Uterus (tissue), 4 donors: ENCODE results near the gene LIPI. TPM values are rescaled to one million over a fixed set of nuclear protein-coding genes. Genes with fewer than 3 reads are reported as not detected.

Experiments
- DNase-seq, 2 donors: peaks; one replicate each; pipeline ENCODE4 v3.0.0-alpha.2; 2019 to 2020
- H3K27ac ChIP-seq, 2 donors: fragments of 200-600 bp; sonication (generic); 1 replicate in 1 of 2; 2 replicates in 1 of 2; pipeline ENCODE4 v1.5.1; 2016 to 2018
- H3K27me3 ChIP-seq, 2 donors: fragments of 200-600 bp; sonication (generic); one replicate each; pipeline ENCODE4 v1.5.1; 2018 to 2019; ENCODE audit warnings: control low read depth in 1 of 2
- H3K36me3 ChIP-seq, 2 donors: fragments of 200-600 bp; sonication (generic); one replicate each; pipeline ENCODE4 v1.5.1; 2019; ENCODE audit warnings: control low read depth in 1 of 2
- H3K4me1 ChIP-seq, 2 donors: fragments of 200-600 bp; sonication (generic); one replicate each; pipeline ENCODE4 v1.5.1; 2018 to 2019; ENCODE audit warnings: control low read depth in 1 of 2
- H3K4me3 ChIP-seq, 2 donors: fragments of 200-600 bp; sonication (generic); 1 replicate in 1 of 2; 2 replicates in 1 of 2; pipeline ENCODE4 v1.5.1; 2018 to 2019; ENCODE audit warnings: mild to moderate bottlenecking in 1 of 2
- H3K9me3 ChIP-seq, 2 donors: fragments of 200-600 bp; sonication (generic); one replicate each; pipeline ENCODE4 v1.5.1; 2019; ENCODE audit warnings: control low read depth in 1 of 2
- POLR2A ChIP-seq, 2 donors: fragments of 450-650 bp; IDR thresholded peaks; one replicate each; pipeline ENCODE4 v1.6.1; 2016; ENCODE audit warnings: antibody characterized with exemption in 2 of 2, mild to moderate bottlenecking in 1 of 2, moderate library complexity in 1 of 2
- intact Hi-C: fragments of 100-400 bp; cut with DNase I; formaldehyde crosslinking; loops from one replicate; pipeline ENCODE4 v1.15.1; 2023; ENCODE audit warnings: low total_unique reads
- total RNA-seq, 4 donors: library from RNA; depleted of rRNA in 3 of 4; stranded (reverse); fragments of >200 nt in 3 of 4; gene quantifications; one replicate each; pipeline versions ENCODE4 v1.1.0 to v1.2.4, GENCODE V29; 2014 to 2023
- TF ChIP-seq, protein P1 (sequence below), 4 experiments: fragments of 200-600 bp in 2 of 4; fragments of 450-650 bp in 2 of 4; sonication (generic) in 2 of 4; IDR thresholded peaks; one replicate each; pipeline ENCODE4 v1.5.1; 2016 to 2019; ENCODE audit warnings: antibody characterized with exemption in 4 of 4, mild to moderate bottlenecking in 2 of 4, moderate library complexity in 1 of 4
- donor health status: DM: yes; HTN: yes; CAD: no.

Gene LIPI
- total RNA-seq, 4 donors from 2014 or later, result not detected

DNA sequence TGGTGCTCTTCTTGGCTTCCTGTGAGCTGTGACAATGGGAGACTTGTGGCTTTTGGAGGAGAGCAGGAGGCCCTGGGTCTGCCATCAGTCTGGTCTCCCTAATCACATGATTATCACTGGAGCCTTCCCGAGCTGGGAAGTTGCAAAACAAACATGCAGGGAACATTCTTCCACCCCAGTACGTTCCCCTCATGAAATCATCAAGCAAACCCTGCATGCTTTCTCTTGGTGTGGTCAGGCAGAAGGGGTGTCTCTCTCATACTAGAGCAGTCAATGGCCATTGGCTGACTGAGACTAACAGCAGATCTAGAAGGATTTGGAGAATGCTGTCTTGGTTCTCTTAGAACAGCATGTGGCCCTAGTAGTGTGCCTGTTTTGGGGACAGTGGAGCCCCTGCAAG is 111.2 kb downstream of the LIPI start:
- Histone ChIP-seq H3K4me1 (no peaks in the 10 kb centered on the region), H3K36me3 (no peaks in the 10 kb centered on the region)

GRCh38 chr21:14097881-14098499 is 112.8 kb downstream of the LIPI start:
- H3K4me1 ChIP-seq, result no peaks in the 10 kb centered on the region
- H3K9me3 ChIP-seq, result no peaks in the 10 kb centered on the region
- TF ChIP-seq, protein P1, sequence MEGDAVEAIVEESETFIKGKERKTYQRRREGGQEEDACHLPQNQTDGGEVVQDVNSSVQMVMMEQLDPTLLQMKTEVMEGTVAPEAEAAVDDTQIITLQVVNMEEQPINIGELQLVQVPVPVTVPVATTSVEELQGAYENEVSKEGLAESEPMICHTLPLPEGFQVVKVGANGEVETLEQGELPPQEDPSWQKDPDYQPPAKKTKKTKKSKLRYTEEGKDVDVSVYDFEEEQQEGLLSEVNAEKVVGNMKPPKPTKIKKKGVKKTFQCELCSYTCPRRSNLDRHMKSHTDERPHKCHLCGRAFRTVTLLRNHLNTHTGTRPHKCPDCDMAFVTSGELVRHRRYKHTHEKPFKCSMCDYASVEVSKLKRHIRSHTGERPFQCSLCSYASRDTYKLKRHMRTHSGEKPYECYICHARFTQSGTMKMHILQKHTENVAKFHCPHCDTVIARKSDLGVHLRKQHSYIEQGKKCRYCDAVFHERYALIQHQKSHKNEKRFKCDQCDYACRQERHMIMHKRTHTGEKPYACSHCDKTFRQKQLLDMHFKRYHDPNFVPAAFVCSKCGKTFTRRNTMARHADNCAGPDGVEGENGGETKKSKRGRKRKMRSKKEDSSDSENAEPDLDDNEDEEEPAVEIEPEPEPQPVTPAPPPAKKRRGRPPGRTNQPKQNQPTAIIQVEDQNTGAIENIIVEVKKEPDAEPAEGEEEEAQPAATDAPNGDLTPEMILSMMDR (IDR thresholded peaks at IDR 0.05), result no peak
- no peak for TF ChIP-seq POLR2A (IDR thresholded peaks at IDR 0.05)
- no peak for DNase-seq
- H3K27me3 ChIP-seq, result no peaks in the 10 kb centered on the region
- H3K4me3 ChIP-seq, result no peak overlapping the region
- intact Hi-C loops, result no loop called here
- H3K27ac ChIP-seq, result no peak overlapping the region
- no peaks in the 10 kb centered on the region for H3K36me3 ChIP-seq

More for the DNA sequence above, 111.2 kb downstream of the LIPI start:
- intact Hi-C loops, result no loop called here
- no peaks in the 10 kb centered on the region for H3K27me3 ChIP-seq
- no peak overlapping the region for H3K4me3 ChIP-seq
- H3K9me3 ChIP-seq, result no peaks in the 10 kb centered on the region
- DNase-seq, result no peak
- no peak overlapping the region for H3K27ac ChIP-seq
- TF ChIP-seq, protein P1 (IDR thresholded peaks at IDR 0.05), result no peak
- no peak for TF ChIP-seq POLR2A (IDR thresholded peaks at IDR 0.05)

DNA sequence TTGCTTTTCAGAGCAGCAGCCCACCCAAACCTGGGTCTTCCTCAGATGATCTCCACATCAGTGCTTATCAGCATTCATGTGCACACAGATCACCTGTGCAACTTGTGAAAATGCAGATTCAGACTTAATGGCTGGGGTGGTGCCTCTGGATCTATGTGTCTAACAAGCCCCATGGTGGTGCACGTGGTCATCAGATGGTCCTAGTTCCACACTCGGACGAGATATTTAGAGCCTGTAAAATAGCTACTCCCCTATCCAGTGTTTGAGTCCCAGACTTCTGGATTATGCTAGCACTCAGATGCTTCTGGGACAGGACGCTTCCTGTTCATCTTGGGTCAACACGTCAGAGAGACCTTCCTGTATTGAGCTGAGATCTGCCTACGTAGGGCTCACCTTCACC is 114.2 kb downstream of the LIPI start:
- no peak overlapping the region for H3K27ac ChIP-seq
- H3K36me3 ChIP-seq, result no peaks in the 10 kb centered on the region

DNA sequence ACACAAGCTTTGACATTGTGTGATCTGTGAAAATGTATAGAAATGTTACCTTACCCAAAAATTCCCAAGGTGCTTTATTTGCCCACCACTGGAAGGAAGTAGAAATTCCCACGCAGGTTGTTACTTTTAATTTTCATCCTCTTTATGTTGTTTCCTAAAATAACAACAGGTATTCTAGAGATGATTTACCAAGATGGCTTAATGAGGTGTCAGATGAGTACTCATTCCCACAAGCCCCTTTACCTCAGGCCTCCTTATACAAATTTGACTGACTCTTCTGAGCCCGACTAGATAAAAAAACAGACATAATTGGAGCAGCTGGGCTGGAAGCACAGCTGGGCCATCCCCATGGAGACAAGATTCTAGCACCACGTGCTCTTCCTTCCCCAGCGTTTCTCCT is 114.6 kb downstream of the LIPI start:
- Histone ChIP-seq H3K36me3 (no peaks in the 10 kb centered on the region), H3K27ac (no peak overlapping the region), H3K27me3 (no peaks in the 10 kb centered on the region), H3K4me3 (no peak overlapping the region), H3K9me3 (no peaks in the 10 kb centered on the region), H3K4me1 (no peaks in the 10 kb centered on the region)
- TF ChIP-seq, protein P1 (IDR thresholded peaks at IDR 0.05), result no peak
- no peak for TF ChIP-seq POLR2A (IDR thresholded peaks at IDR 0.05)
- intact Hi-C loops, result no loop called here
- no peak for DNase-seq

More for the DNA sequence above, 114.2 kb downstream of the LIPI start:
- no peaks in the 10 kb centered on the region for H3K27me3 ChIP-seq
- no peaks in the 10 kb centered on the region for H3K4me1 ChIP-seq
- no peaks in the 10 kb centered on the region for H3K9me3 ChIP-seq
- H3K4me3 ChIP-seq, result no peak overlapping the region
- intact Hi-C loops, result no loop called here
- TF ChIP-seq, protein P1 (IDR thresholded peaks at IDR 0.05), result no peak
- TF ChIP-seq POLR2A (IDR thresholded peaks at IDR 0.05), result no peak
- DNase-seq, result no peak

DNA sequence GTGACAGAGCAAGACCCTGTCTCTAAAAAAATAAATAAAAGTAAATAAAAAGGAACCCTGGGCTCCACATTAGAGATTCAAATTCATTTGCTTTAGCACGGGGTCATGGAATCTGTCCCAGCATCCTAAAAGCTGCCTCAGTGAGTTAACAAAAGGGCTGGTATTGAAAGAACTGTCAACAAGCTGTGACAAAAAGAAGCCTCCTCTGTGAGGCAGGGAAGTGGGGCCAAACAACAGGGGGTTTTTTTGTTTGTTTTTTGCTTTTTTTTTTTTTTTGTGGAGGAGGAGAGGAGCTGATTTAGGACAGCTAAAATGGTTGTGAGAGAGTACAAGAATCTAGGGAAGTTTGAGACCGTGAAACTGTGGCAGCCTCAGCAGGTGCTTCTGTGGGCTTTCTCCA is 115.7 kb downstream of the LIPI start:
- no peaks in the 10 kb centered on the region for H3K36me3 ChIP-seq
- intact Hi-C loops, result no loop called here
- no peak overlapping the region for H3K4me3 ChIP-seq
- no peaks in the 10 kb centered on the region for H3K27me3 ChIP-seq
- no peak for DNase-seq
- H3K4me1 ChIP-seq, result no peaks in the 10 kb centered on the region
- TF ChIP-seq, protein P1 (IDR thresholded peaks at IDR 0.05), result no peak
- no peak for TF ChIP-seq POLR2A (IDR thresholded peaks at IDR 0.05)
- no peaks in the 10 kb centered on the region for H3K9me3 ChIP-seq
- H3K27ac ChIP-seq, result no peak overlapping the region
